GM21526 (cell line): Measurements from ENCODE around the gene ERAS.

Experiments used
- ATAC-seq: cut with Tn5 transposase; IDR thresholded peaks from one replicate; pipeline ENCODE4 v1.9.1; 2021; ENCODE audit warnings: moderate library complexity; ENCODE audit not compliant: unreplicated experiment, low FRiP score

ERAS gene

GRCh38 chrX:48826135-48826875 is at the start of gene ERAS:
Gene ERAS (plus strand): TSS chrX:48826513. CDS start chrX:48829124, 2,611 bp downstream.
- ATAC-seq, result no peak

GRCh38 chrX:48776818-48777439 is 49.4 kb upstream of the ERAS start:
- ATAC-seq, result no peak

- ATAC-seq, result no peak
Measured at GRCh38 chrX:48779399-48779798, 46.9 kb upstream of the ERAS start.

GRCh38 chrX:48781705-48782104 is 44.6 kb upstream of the ERAS start:
- ATAC-seq, result no peak

GRCh38 chrX:48782216-48782615 is 44.1 kb upstream of the ERAS start:
- no peak for ATAC-seq

GRCh38 chrX:48782795-48783194 is 43.5 kb upstream of the ERAS start:
- no peak for ATAC-seq

GRCh38 chrX:48784726-48785125 is 41.6 kb upstream of the ERAS start:
- no peak for ATAC-seq

GRCh38 chrX:48785186-48785539 is 41.1 kb upstream of the ERAS start:
- ATAC-seq, result no peak

- no peak for ATAC-seq
Measured at GRCh38 chrX:48785540-48786214, 40.6 kb upstream of the ERAS start.

GRCh38 chrX:48786341-48786800 is 39.9 kb upstream of the ERAS start, which contains the start of gene GATA1:
Gene GATA1 (plus strand): TSS chrX:48786590. CDS start chrX:48791110, 4,520 bp downstream.
- no peak for ATAC-seq

GRCh38 chrX:48786825-48787504 is 39.3 kb upstream of the ERAS start:
- ATAC-seq, result no peak

GRCh38 chrX:48787505-48788443 is 38.5 kb upstream of the ERAS start:
- ATAC-seq, result no peak

GRCh38 chrX:48789366-48790220 is 36.7 kb upstream of the ERAS start:
- no peak for ATAC-seq

GRCh38 chrX:48790477-48790876 is 35.8 kb upstream of the ERAS start:
- ATAC-seq, result no peak

- no peak for ATAC-seq
Measured at GRCh38 chrX:48791063-48791820, 35.1 kb upstream of the ERAS start.

- no peak for ATAC-seq
Measured at GRCh38 chrX:48792219-48792618, 34.1 kb upstream of the ERAS start.

GRCh38 chrX:48793935-48794334 is 32.4 kb upstream of the ERAS start:
- no peak for ATAC-seq

- no peak for ATAC-seq
Measured at GRCh38 chrX:48794340-48794910, 31.9 kb upstream of the ERAS start.
